ENCODE measurements around the gene S100P.
"Not testable (repeated sequence)": the region's sequence is repeated elsewhere in the genome, so short reads cannot be mapped to it uniquely, and the experiment has no call there.

Gene S100P

DNA sequence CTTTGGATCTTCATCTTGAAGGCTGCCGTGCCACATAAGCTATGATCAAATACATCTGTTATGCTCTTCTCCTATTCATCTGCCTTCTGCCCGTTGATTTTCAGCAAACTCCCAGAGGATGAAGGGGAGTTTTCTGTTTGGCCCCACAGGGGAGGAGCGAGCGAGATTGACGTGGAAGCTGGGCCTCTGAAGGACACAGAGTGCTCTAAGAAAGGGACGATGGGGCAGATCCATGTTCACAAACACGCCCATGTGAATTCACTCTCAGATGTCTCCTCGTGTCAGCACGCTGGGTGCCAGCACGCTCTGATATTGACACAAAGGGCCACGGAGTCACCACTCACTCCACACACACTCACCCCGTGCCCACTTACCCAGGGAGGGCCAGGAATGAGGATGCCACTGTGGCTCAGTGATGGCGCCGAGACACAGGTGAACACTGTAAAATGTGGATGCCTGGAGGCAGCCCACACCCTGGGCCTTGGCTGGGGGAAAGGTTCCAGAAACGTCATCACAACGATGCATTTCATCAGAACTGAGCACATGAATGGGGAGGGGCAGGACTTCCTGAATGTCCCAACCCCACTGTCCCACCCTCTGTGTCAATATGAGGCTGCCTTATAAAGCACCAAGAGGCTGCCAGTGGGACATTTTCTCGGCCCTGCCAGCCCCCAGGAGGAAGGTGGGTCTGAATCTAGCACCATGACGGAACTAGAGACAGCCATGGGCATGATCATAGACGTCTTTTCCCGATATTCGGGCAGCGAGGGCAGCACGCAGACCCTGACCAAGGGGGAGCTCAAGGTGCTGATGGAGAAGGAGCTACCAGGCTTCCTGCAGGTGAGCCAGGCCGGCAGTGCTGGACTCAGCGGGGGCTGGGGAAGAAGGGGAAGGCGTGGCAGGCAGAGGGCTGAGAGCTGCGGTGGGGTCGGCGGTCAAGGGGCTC is at the start of gene S100P:
S100P (plus strand) TSS at position 648 of the 946 bp plus-strand sequence; CDS start at position 703, 55 bp downstream.
- no peak for DNase-seq (ENCODE audit: low read depth)

DNA sequence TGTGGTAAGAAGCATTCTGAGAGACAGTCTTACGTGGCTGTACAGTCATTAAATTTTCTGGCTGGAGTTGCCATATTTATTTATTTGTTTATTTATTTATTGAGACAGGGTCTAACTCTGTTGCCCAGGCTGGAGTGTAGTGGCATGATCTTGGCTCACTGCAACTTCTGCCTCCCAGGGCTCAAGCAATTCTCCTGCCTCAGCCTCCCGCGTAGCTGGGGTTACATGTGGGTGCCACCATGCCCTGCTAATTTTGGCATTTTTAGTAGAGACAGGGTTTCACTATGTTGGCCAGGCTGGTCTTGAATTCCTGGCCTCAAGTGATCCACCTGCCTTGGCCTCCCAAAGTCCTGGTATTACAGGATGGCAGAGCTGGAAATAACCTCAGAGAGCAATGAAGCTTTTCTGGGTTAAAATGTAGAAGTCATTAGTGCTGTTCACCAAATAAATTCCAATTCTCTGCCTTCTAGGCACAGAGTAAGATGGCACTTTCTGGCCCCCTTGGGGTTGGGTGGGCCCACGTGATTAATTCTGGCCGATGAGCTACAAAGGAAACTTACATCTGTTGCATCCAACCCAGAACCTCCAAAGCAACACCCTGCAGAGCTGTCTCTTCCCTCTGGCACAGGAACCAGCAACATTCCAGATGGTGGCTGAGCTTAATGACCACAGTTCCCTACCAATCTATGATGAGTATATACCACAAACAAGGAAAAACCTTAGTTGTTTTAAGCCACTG is 48.7 kb upstream of the S100P start:
- DNase-seq (ENCODE audit: low read depth) = no peak

DNA sequence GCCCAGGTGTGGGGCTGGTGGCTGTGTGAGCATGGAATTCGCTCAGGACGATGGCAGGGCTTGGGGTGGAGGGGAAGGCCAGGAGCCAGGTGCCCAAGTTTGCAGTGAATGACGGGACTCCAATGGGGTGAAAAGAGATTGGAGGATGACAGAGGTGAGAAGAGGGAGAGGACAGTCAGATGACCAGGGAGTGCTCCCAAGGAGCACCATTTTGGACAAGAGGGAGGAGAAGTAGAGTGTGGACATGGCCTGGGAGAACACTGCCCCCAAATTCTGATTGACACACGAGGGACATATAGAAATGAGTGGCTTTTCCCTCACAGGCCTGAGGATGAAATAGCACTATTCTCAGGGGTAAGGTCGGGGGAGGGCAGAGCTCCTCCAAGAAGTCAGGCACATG is 46.5 kb upstream of the S100P start:
- no peak for DNase-seq (ENCODE audit: low read depth)

DNA sequence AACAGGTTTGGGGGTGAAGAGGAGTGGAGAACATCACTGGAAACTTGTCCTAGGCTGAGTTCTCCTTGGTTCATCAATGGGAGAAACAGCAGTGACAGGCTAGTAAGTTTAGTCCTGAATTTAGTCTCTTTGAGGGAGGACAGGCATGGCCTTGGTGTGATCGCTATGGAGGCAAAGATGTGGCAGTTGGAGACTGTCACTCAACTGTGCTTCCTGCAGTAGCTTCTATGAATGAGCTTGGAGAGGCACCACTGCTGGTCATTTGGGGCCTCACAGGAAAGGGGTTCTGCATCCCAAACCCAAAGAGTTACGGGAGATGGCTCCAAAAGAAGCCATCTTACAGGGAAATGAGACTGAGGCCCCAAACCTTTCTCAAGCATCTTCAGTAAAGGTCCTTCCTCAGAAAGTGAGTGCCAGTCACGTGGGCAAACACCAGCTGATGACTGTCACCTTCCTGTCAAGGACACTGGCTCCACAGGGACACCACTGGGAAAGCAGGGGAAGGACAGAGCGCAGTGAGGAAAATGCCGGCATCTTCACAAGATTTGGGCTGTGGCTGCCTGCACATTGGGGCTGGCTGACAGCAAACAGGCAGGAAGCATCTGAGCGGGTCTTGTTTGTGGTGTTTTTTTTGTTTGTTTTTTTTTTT is 46.0 kb upstream of the S100P start:
- DNase-seq (ENCODE audit: low read depth) = no peak

DNA sequence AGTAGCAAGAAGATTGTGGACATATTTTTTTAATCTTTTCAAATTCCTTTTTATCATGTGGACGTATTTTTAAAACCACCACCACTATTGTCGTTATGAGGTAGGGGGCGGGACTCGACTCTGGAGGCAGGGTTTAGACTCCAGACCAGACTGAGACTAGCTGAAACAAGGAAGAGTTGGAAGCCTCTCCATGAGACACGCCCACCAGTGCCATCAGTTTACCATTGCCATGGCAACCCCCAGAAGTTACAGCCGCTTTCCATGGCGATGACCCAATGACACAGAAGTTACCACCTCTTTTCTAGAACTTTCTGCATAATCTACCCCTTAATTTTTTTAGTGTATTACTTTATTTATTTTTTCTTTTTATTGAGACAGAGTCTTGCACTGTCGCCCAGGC is 44.5 kb upstream of the S100P start:
- no peak for DNase-seq (ENCODE audit: low read depth)

DNA sequence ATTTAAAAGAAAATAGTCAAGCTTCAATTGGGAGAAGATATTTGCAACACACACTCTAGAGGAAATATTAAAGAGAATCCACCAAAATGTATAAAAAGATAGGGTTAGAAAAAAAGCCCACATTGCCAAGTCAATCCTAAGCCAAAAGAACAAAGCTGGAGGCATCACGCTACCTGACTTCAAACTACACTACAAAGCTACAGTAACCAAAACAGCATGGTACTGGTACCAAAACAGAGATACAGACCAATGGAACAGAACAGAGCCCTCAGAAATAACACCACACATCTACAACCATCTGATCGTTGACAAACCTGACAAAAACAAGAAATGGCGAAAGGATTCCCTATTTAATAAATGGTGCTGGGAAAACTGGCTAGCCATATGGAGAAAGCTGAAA is 39.5 kb upstream of the S100P start:
- DNase-seq (ENCODE audit: low read depth) = not testable (repeated sequence)

DNA sequence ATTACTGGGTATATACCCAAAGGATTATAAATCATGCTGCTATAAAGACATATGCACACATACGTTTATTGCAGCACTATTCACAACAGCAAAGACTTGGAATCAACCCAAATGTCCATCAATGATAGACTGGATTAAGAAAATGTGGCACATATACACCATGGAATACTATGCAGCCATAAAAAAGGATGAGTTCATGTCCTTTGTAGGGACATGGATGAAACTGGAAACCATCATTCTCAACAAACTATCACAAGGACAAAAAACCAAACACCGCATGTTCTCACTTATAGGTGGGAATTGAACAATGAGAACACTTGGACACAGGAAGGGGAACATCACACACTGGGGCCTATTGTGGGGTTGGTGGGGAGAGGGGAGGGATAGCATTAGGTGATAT is 38.4 kb upstream of the S100P start:
- DNase-seq (ENCODE audit: low read depth) = not testable (repeated sequence)

DNA sequence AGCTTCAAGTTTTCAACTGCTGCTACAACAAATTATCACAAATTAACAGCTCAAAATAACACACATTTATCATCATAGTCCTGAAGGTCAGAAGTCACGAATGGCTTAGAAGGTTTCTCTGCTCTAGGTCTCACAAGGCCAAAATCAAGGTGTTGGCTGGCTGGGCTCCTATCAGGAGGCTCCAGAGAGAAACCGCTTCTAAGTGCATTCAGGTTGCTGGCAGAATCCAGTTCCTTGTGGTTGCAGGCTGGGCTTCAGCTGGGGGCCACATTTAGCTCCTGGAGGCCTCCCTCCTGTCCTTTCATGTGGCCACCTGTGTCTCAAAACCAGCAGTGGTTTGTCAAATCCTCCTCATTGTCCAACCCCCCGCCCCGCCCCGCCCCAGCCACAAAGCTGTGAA is 37.8 kb upstream of the S100P start:
- DNase-seq (ENCODE audit: low read depth) = no peak

DNA sequence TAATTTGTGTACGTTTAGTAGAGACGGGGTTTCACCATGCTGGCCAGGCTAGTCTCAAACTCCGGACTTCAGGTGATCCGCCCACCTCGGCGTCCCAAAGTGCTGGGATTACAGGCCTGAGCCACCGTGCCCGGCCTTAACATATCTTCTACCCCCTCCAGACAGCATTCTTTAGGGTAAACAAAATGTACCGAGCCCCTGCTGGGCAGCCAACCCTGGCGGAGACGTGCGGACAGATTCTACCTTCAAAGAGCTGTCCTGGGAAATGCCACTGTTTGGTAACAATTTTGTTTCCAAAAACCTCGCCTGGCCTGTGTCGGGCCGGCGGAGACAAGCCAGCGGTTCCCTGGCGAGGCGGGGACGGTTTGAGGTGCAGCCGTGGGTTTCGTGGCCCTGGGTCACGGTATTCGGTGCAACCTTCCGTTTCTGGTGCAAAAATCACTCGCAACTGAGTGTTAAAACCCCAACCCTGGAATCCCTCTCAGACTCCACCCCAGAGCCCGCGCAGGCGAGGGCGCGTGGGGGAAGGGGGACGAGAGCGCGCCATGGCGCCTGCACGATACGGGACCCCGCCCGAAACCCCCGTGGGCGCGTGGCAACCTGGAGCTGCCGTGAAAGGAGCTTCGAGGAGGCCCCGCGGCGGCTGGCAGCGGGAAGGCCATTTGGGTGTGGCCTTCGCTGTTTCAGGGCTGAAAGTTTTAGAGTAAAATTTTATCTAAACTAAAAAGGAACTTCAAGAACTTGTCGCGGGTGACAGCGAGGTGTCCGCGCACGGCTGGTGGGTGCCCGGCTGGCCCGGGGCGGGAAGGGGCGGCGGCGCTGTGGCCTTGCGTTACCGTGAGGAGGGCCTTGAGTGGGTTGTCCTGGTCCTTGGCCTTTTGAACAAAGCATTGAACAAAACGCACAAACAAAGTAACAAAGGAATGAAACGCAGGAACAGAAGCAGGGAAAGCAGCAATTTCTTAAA is 36.2 kb upstream of the S100P start:
- no peak for DNase-seq (ENCODE audit: low read depth)

DNA sequence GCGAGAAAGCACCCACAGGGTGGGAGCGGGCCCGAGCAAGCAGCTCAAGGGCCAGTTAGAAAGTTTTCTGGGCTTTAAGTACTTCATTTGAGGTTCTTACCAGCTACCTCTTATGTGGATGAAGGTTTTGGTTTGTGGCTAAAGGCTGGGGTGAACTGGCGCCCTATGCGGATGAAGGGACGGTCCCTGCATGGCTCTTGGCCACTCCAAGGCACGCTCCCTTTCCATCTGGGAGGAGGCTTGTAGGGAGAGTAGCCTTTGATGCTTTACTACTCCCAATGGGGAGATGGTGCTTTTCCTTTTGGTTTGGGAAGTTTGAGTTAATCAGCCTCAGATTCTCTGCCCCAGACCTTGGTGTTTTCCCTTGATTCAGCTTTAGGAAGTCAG is 35.5 kb upstream of the S100P start:
- no peak for DNase-seq (ENCODE audit: low read depth)

DNA sequence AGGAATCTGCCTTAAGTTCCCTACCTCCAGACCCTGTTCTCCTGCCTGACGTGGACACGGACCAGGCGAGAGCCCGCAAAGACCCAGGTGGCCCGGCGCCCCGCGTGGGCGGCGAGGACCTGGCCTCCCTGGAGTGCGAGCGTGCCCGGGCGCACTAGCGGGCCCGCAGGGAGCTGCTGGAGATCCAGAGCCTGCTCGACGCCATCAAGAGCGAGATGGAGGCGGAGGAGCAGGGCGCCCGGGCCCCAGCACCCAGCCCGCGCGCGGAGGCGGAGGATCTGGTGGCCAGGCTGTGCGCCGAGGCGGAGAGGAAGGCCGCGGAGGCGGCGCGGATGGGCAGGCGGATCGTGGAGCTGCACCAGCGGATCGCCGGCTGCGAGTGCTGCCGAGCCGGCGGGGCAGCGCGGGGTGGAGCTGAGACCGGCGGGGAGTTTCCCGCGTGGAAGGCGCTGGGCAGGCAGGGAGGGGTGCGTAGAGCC is 35.0 kb upstream of the S100P start:
- DNase-seq (ENCODE audit: low read depth) = no peak

DNA sequence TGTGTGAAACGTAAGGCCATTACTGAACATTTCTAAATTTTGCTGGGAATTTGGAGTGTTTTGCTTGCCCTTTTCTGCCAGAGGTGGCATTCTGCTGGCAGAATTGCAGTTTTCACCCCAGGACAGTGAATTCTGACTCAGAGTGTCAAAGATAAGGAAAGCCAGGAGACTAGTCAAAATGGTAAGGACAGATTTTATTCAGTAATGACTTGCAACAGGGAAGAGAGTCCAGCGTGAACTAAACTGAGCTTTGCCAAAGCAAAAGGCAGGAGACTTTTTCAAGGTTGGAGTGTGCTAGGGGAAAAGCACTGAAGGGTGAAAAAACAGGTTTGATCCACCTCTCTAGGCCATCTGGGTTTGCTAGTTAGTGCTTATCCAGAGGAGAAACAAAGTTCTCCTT is 33.8 kb upstream of the S100P start:
- DNase-seq (ENCODE audit: low read depth) = no peak

DNA sequence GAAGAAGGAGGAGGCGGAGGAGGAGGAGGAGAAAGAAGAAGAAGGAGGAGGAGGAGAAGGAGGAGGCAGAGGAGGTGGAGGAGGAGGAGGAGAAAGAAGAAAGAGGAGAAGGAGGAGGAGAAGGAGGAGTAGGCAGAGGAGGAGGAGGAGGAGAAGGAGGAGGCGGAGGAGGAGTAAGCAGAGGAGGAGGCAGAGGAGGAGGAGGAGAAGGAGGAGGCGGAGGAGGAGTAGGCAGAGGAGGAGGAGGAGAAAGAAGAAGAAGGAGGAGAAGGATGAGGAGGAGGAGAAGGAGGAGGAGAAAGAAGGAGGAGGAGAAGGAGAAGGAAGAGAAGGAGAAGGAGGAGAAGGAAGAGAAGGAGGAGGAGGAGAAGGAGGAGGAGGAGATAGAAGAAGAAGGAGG is 33.2 kb upstream of the S100P start:
- DNase-seq (ENCODE audit: low read depth) = no peak

DNA sequence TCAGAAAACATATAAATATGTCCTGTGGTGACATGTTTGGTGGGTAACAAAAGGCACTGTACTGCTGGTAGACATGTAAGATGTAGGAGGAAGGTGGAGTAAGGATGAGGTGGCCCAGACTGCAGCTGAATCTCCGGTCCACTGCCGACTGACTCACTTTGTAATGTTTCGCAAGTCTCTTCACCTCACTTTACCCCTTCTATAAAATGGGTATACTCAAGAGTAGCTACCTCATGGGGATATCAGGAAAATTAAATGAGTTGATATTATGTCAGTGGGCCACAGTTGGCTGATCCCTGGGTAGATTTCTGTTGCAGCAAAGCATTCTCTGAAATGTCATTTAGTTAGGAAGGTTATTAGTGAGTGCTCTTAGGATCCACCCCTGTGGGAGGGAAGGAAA is 31.1 kb upstream of the S100P start:
- no peak for DNase-seq (ENCODE audit: low read depth)

DNA sequence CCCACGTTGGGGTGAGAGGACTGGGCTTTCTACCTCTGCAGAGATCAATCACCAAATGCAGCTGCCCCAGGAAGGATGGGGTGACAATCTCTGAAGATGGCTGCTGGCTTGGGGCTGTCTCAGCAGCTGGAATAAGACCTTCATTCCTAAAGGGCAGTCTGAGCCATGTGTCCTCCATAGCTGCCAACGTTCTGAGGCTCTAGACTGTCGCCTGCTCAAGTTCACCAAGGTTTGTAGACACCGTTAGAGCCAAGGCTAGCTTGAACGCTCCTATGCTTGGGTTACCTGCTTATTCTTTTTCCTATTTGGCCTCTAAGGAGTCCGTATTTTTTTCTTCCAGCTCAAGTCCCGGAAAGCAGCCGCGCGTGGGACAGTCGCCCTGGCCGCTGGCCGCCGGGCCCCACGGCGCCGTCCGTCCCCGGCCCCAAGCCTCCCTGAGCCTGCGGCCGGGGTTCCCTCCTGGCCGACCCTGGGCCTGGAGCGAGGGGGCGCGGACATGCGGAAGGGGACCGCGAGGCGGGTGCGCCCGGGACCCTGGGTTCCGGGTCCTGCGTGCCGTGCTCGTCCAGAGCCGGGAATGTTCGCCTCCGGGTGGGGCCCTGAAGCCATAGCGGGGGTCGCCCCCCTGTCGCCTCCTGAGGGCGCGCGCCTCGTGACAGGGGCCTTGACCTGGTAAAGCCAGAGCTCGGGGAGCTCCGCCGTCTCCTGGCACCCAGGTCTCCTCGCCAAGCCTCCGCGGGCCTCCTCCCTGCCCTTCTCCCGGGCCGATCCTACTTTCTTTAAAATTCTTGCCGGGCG is 29.9 kb upstream of the S100P start:
- DNase-seq (ENCODE audit: low read depth) = no peak

DNA sequence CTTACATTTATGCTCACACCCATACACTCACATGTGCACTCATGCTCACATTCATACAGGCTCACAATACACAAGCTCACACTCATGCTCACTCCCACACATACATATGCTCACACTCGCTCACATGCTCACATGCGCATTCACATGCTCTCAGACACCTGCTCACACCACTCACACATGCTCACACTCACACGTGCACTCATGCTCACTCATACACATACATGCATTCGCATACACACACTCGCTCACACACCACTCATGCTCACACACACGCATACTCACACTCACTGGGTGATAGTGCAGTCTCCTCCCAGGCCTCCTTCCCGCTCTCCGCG is 28.4 kb upstream of the S100P start:
- no peak for DNase-seq (ENCODE audit: low read depth)

DNA sequence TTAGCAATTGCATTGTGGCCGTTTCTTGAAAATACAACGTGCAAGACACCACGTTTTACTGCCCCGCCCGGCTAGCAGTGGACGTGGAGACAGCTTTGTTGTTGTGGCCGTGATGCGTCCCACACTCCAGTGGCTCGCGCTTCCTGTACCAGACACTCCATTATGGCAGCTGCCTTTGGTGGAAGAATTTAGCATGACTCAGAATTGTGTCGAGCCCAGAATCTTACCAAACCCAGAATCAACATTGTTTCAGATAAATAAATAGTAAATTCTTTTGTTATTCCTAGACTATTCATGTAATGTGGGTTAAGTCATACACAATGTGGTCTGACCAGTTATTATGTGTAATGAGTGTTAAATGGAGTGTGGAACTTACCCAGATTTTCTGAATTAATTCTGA is 25.3 kb upstream of the S100P start:
- DNase-seq (ENCODE audit: low read depth) = no peak

DNA sequence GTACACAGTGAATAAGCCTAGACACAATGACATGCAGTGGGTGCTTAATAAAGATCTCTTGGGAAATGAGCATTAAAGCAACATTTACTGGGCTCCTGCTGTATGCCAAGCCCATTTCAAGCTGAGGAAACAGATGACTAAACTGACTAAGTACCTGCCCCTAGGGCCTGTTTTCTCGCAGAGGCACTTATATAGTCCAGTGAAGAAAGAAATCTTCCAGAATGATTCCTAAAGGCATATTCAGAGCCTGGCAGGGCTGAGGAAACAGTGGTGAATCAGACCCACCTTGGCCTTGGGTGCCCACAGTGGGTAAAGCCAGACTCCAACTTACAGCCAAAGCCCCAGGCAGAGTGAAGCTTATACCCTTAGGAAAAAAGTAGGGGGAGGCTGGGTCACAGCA is 22.0 kb upstream of the S100P start:
- DNase-seq (ENCODE audit: low read depth) = no peak

DNA sequence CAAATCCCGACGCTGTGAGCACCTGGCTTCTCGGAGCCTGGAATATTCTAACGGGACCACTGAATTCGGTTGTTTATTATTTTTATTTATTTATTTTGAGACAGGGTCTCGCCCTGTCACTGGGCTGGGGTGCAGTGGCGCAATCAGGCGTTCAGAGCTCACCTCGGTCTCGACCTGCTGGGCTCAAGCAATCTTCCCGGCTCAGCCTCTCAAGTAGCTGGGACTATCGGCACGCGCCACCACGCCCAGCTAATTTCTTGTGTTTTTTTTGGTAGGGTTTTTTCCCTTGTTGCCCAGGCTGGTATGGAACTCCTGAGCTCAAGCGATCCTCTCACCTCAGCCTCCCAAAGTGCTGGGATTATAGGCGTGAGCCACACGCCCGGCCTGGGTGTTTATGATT is 21.5 kb upstream of the S100P start:
- no peak for DNase-seq (ENCODE audit: low read depth)

DNA sequence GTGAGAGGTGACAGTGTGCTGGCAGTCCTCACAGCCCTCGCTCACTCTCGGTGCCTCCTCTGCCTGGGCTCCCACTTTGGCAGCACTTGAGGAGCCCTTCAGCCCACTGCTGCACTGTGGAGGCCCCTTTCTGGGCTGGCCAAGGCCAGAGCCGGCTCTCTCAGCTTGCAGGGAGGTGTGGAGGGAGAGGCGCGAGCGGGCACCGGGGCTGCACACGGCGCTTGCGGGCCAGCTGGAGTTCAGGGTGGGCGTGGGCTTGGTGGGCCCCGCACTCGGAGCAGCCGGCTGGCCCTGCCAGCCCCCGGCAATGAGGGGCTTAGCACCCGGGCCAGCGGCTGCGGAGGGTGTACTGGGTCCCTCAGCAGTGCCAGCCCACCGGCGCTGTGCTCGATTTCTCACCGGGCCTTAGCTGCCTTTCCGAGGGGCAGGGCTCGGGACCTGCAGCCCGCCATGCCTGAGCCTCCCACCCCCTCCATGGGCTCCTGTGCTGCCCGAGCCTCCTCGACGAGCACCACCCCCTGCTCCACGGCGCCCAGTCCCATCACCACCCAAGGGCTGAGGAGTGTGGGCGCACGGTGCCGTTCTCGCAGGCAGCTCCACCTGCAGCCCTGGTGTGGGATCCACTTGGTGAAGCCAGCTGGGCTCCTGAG is 21.0 kb upstream of the S100P start:
- not testable (repeated sequence) for DNase-seq (ENCODE audit: low read depth)
